GM19238 (cell line): Measurements from ENCODE around the gene CEP295NL.
"Not testable (repeated sequence)": the region's sequence is repeated elsewhere in the genome, so short reads cannot be mapped to it uniquely, and the experiment has no call there.

Experiments
- DNase-seq: peaks from one replicate; pipeline ENCODE4 v3.0.0; 2011; ENCODE audit warnings: low spot score; ENCODE audit not compliant: insufficient read length

CEP295NL gene

GRCh38 chr17:78903101-78903779, at the start of gene CEP295NL:
TSS of gene CEP295NL (minus strand) at chr17:78903201. CDS start at chr17:78901828, 1,373 bp downstream.
- DNase-seq: no peak

GRCh38 chr17:78952706-78953105, 49.7 kb upstream of the CEP295NL start:
- no peak for DNase-seq

- DNase-seq: no peak
Observed at GRCh38 chr17:78951967-78952551, 49.1 kb upstream of the CEP295NL start.

- DNase-seq: no peak
Observed at GRCh38 chr17:78950870-78951269, 47.9 kb upstream of the CEP295NL start.

GRCh38 chr17:78947235-78948149, 44.5 kb upstream of the CEP295NL start:
- no peak for DNase-seq

- no peak for DNase-seq
Observed at GRCh38 chr17:78946631-78947030, 43.6 kb upstream of the CEP295NL start.

GRCh38 chr17:78946131-78946530, 43.1 kb upstream of the CEP295NL start:
- no peak for DNase-seq

- not testable (repeated sequence) for DNase-seq
Observed at GRCh38 chr17:78945455-78945854, 42.5 kb upstream of the CEP295NL start.

- no peak for DNase-seq
Observed at GRCh38 chr17:78944956-78945355, 42.0 kb upstream of the CEP295NL start.

- DNase-seq: no peak
Observed at GRCh38 chr17:78944026-78944425, 41.0 kb upstream of the CEP295NL start.

- no peak for DNase-seq
Observed at GRCh38 chr17:78940708-78941107, 37.7 kb upstream of the CEP295NL start.

- DNase-seq: no peak
Observed at GRCh38 chr17:78940258-78940657, 37.3 kb upstream of the CEP295NL start.

GRCh38 chr17:78939615-78940014, 36.6 kb upstream of the CEP295NL start:
- DNase-seq: no peak

- no peak for DNase-seq
Observed at GRCh38 chr17:78937561-78937960, 34.6 kb upstream of the CEP295NL start.

- DNase-seq: no peak
Observed at GRCh38 chr17:78935419-78936323, 32.7 kb upstream of the CEP295NL start.

GRCh38 chr17:78934681-78935418, 31.8 kb upstream of the CEP295NL start:
- DNase-seq: no peak

- DNase-seq: no peak
Observed at GRCh38 chr17:78933959-78934568, 31.1 kb upstream of the CEP295NL start.

- no peak for DNase-seq
Observed at GRCh38 chr17:78933025-78933958, 30.3 kb upstream of the CEP295NL start.
